H9 (cell line): ENCODE data around the gene ACTR8. TPM values are rescaled to one million over a fixed set of nuclear protein-coding genes. Genes with fewer than 3 reads are reported as not detected.
A peak's percentile ranks its signal among the peaks of the same experiment; 100 is the strongest.

Experiments
- DNase-seq: peaks from one replicate; pipeline ENCODE4 v3.0.0-alpha.2; 2017
- H2AFZ ChIP-seq: one replicate; pipeline ENCODE4 v1.6.1; 2013; ENCODE audit warnings: mild to moderate bottlenecking, low read length, control low read depth, moderate library complexity
- H2AK5ac ChIP-seq: 2 replicates; pipeline ENCODE4 v1.6.1; 2013; ENCODE audit warnings: low read length, control low read depth, mixed read lengths; ENCODE audit not compliant: insufficient read length
- H2BK120ac ChIP-seq: one replicate; pipeline ENCODE4 v1.6.1; 2013; ENCODE audit warnings: low read depth, mild to moderate bottlenecking, low read length, control low read depth, inconsistent platforms; ENCODE audit not compliant: poor library complexity, severe bottlenecking
- H2BK12ac ChIP-seq: 2 replicates; pipeline ENCODE4 v1.6.1; 2013; ENCODE audit warnings: low read length, control low read depth, mixed read lengths, low read depth; ENCODE audit not compliant: insufficient read length
- H2BK15ac ChIP-seq: 2 replicates; pipeline ENCODE4 v1.6.1; 2013; ENCODE audit warnings: low read depth, low read length, control low read depth
- H2BK20ac ChIP-seq: one replicate; pipeline ENCODE4 v1.6.1; 2013; ENCODE audit warnings: low read depth, mild to moderate bottlenecking, low read length, control low read depth, inconsistent platforms; ENCODE audit not compliant: poor library complexity, severe bottlenecking
- H2BK5ac ChIP-seq: 2 replicates; pipeline ENCODE4 v1.6.1; 2013; ENCODE audit warnings: low read length, control low read depth, mixed read lengths; ENCODE audit not compliant: insufficient read length
- H3K14ac ChIP-seq: 2 replicates; pipeline ENCODE4 v1.6.1; 2013; ENCODE audit warnings: low read length, control low read depth; ENCODE audit not compliant: insufficient read depth
- H3K18ac ChIP-seq: 2 replicates; pipeline ENCODE4 v1.6.1; 2013; ENCODE audit warnings: low read depth, mild to moderate bottlenecking, mixed read lengths, low read length, control low read depth; ENCODE audit not compliant: insufficient read length
- H3K23ac ChIP-seq: 2 replicates; pipeline ENCODE4 v1.6.1; 2013; ENCODE audit warnings: low read length, control low read depth, mixed read lengths, low read depth; ENCODE audit not compliant: insufficient read length
- H3K23me2 ChIP-seq: 2 replicates; pipeline ENCODE4 v1.6.1; 2013; ENCODE audit warnings: low read depth, mild to moderate bottlenecking, mixed read lengths, low read length, control low read depth; ENCODE audit not compliant: insufficient read length, poor library complexity, severe bottlenecking
- H3K27ac ChIP-seq: 2 replicates; pipeline ENCODE4 v1.5.1; 2013; ENCODE audit warnings: low read length, control low read depth, mixed read lengths, low read depth; ENCODE audit not compliant: insufficient read length
- H3K27me3 ChIP-seq: 2 replicates; pipeline ENCODE4 v1.6.1; 2013; ENCODE audit warnings: low read length, control low read depth, inconsistent platforms; ENCODE audit not compliant: insufficient read depth
- H3K4ac ChIP-seq: 2 replicates; pipeline ENCODE4 v1.6.1; 2013; ENCODE audit warnings: low read depth, mild to moderate bottlenecking, control low read depth, inconsistent platforms, low read length, moderate library complexity
- H3K4me1 ChIP-seq: 2 replicates; pipeline ENCODE4 v1.6.1; 2013; ENCODE audit warnings: low read length, control low read depth, inconsistent platforms; ENCODE audit not compliant: insufficient read depth
- H3K4me2 ChIP-seq: 2 replicates; pipeline ENCODE4 v1.6.1; 2013; ENCODE audit warnings: low read length, control low read depth, mixed read lengths; ENCODE audit not compliant: insufficient read length, insufficient read depth
- H3K56ac ChIP-seq: 2 replicates; pipeline ENCODE4 v1.6.1; 2013; ENCODE audit warnings: low read depth, mild to moderate bottlenecking, mixed read lengths, low read length, control low read depth; ENCODE audit not compliant: insufficient read length
- H3K79me1 ChIP-seq: 2 replicates; pipeline ENCODE4 v1.6.1; 2013; ENCODE audit warnings: low read depth, mild to moderate bottlenecking, moderate library complexity, low read length, control low read depth, inconsistent platforms; ENCODE audit not compliant: insufficient read depth, poor library complexity, severe bottlenecking
- H3K79me2 ChIP-seq: 2 replicates; pipeline ENCODE4 v1.6.1; 2013; ENCODE audit warnings: low read length, control low read depth, inconsistent platforms; ENCODE audit not compliant: insufficient read depth
- H3K9ac ChIP-seq: 2 replicates; pipeline ENCODE4 v1.6.1; 2013; ENCODE audit warnings: low read length, control low read depth, mixed read lengths; ENCODE audit not compliant: insufficient read length; ENCODE audit errors: extremely low read depth
- H3K9me3 ChIP-seq: one replicate; pipeline ENCODE4 v1.6.1; 2013; ENCODE audit warnings: low read depth, low read length, inconsistent platforms; ENCODE audit not compliant: control insufficient read depth
- H3T11ph ChIP-seq: one replicate; pipeline ENCODE4 v1.6.1; 2013; ENCODE audit warnings: mild to moderate bottlenecking, low read length, control low read depth, inconsistent platforms
- H4K20me1 ChIP-seq: one replicate; pipeline ENCODE4 v1.6.1; 2013; ENCODE audit not compliant: control insufficient read depth, insufficient read length, insufficient read depth
- H4K5ac ChIP-seq: 2 replicates; pipeline ENCODE4 v1.6.1; 2013; ENCODE audit warnings: low read depth, mild to moderate bottlenecking, mixed read lengths, low read length, control low read depth; ENCODE audit not compliant: insufficient read length
- H4K8ac ChIP-seq: replicated peaks from 2 replicates; pipeline ENCODE4 v1.6.1; 2013; ENCODE audit warnings: low read length, control low read depth, mixed read lengths, low read depth; ENCODE audit not compliant: insufficient read length
- H4K91ac ChIP-seq: 2 replicates; pipeline ENCODE4 v1.6.1; 2013; ENCODE audit warnings: low read depth, mild to moderate bottlenecking, moderate library complexity, mixed read lengths, low read length, control low read depth; ENCODE audit not compliant: insufficient read length
- H3K27ac Mint-ChIP-seq, 3 experiments: 2 replicates in 2 of 3; 3 replicates in 1 of 3; pipeline ENCODE4 v1.8.0; 2020 to 2021; ENCODE audit warnings: mixed read lengths in 3 of 3, mild to moderate bottlenecking in 1 of 3, moderate library complexity in 1 of 3
- H3K27me3 Mint-ChIP-seq: 2 replicates; pipeline ENCODE4 v1.8.0; 2021; ENCODE audit warnings: low read depth, mild to moderate bottlenecking, moderate library complexity, mixed read lengths
- H3K36me3 Mint-ChIP-seq, 3 experiments: 2 replicates in 2 of 3; 3 replicates in 1 of 3; pipeline ENCODE4 v1.8.0; 2020 to 2021; ENCODE audit warnings: low read depth in 3 of 3, mixed read lengths in 3 of 3; ENCODE audit not compliant: insufficient read depth in 1 of 3
- H3K4me1 Mint-ChIP-seq, 2 experiments: 2 replicates each; pipeline ENCODE4 v1.8.0; 2020; ENCODE audit warnings: mixed read lengths in 2 of 2
- H3K4me3 Mint-ChIP-seq, 2 experiments: 2 replicates in 1 of 2; 3 replicates in 1 of 2; pipeline ENCODE4 v1.8.0; 2020 to 2021; ENCODE audit warnings: mild to moderate bottlenecking in 2 of 2, mixed read lengths in 2 of 2, moderate library complexity in 1 of 2
- H3K9me3 Mint-ChIP-seq, 2 experiments: 2 replicates in 1 of 2; 3 replicates in 1 of 2; pipeline ENCODE4 v1.8.0; 2020; ENCODE audit warnings: mild to moderate bottlenecking in 2 of 2, mixed read lengths in 2 of 2, moderate library complexity in 1 of 2
- WGBS: extraction: QIAGEN DNeasy Blood & Tissue Kit; methylation state at CpG from one replicate; pipeline ENCODE4 v1.1.7; 2013; ENCODE audit warnings: missing lambda C conversion rate, low lambda C conversion rate, mixed read lengths; ENCODE audit not compliant: insufficient read length; ENCODE audit errors: extremely low coverage; 5-methylcytosine and 5-hydroxymethylcytosine counted together
- total RNA-seq: library from RNA; stranded (reverse); gene quantifications from 2 replicates; pipeline ENCODE4 v1.2.1, GENCODE V29; 2021
- TF ChIP-seq, protein P1 (sequence below): fragments of 200-600 bp; sonication (generic); conservative IDR thresholded peaks from 3 replicates; pipeline ENCODE4 v1.8.0; 2021; ENCODE audit warnings: antibody characterized with exemption, mild to moderate bottlenecking

The ACTR8 gene
- total RNA-seq, 1 experiment from 2014 or later: 39.2 TPM

DNA sequence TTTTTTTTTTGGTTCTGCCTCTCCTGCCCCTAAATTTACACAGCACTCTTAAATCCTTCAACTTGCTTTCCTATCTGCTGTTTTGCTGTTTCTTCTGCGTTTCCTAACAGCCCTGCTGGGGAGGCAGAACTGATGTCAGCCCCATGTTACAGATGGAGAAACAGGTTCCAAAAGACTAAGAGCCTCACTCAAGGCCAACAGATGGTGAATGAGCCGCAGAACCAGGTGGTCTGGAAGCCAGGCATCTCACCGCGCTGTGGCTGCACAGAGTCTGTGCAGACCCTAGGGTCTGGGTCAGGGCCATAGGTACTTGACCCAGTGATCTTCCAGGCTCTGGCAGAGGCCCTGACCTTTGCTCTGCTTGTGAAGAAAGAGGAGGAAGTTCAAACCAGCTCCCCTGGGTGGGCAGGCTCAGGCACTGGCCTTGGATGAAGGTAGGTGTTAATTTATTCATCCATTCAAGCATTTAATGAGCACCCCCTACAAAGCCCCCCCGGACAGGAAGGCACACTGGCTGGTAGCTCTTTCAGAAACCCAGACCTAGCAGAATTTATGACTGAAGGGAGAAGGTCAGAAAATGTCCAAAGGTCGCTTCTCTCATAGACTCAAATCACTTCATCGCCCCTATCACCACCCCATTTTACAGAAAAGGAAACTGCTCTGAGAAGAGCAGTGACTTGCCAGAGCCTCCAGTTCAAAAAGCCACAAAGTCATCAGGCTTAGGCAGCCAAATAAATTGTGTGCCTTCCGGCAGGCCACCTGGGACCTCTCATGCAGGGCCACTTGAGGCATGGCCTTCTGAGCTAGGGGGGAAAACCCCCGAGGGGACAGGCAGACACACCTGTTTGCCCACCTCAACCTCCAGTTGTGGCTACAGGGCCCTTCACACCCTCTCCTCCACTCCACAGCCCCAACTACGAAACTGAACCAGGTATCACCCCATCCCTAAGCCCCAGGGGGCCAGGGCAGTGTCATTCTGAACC lies 38.5 kb downstream of the ACTR8 start:
- H2BK120ac ChIP-seq: no peak overlapping the region
- Mint-ChIP-seq H3K27ac (peak overlapping the region in 2 of 3 experiments; percentile 5 to 29; a peak in 2 of 7 replicates), H3K9me3 (no peaks in the 10 kb centered on the region; a peak in 1 of 5 replicates), H3K27me3 (peaks cover 26% of the 10 kb centered on the region), H3K4me3 (peak overlapping the region; percentile 15 to 65; a peak in 3 of 5 replicates), H3K4me1 (peaks cover 39 to 41% of the 10 kb centered on the region in 2 experiments), H3K36me3 (peaks cover 1 to 10% (median 9%) of the 10 kb centered on the region in 3 experiments; a peak in 4 of 7 replicates)
- H3K18ac ChIP-seq: no peak overlapping the region
- H2BK20ac ChIP-seq: no peak overlapping the region
- no peak for DNase-seq
- H4K5ac ChIP-seq: no peak overlapping the region
- no peak overlapping the region for H2AK5ac ChIP-seq
- H2BK5ac ChIP-seq: no peak overlapping the region
- H3K27ac ChIP-seq: no peak overlapping the region
- no peaks in the 10 kb centered on the region for H3K79me2 ChIP-seq
- H3K14ac ChIP-seq: peak overlapping the region; percentile 48; the same call in 1 of the 2 replicates
- no peak overlapping the region for H3K56ac ChIP-seq
- H3K4ac ChIP-seq: no peak overlapping the region
- H4K20me1 ChIP-seq: no peaks in the 10 kb centered on the region
- no peak overlapping the region; the same call in 1 of the 2 replicates for H2BK15ac ChIP-seq
- TF ChIP-seq, protein P1, sequence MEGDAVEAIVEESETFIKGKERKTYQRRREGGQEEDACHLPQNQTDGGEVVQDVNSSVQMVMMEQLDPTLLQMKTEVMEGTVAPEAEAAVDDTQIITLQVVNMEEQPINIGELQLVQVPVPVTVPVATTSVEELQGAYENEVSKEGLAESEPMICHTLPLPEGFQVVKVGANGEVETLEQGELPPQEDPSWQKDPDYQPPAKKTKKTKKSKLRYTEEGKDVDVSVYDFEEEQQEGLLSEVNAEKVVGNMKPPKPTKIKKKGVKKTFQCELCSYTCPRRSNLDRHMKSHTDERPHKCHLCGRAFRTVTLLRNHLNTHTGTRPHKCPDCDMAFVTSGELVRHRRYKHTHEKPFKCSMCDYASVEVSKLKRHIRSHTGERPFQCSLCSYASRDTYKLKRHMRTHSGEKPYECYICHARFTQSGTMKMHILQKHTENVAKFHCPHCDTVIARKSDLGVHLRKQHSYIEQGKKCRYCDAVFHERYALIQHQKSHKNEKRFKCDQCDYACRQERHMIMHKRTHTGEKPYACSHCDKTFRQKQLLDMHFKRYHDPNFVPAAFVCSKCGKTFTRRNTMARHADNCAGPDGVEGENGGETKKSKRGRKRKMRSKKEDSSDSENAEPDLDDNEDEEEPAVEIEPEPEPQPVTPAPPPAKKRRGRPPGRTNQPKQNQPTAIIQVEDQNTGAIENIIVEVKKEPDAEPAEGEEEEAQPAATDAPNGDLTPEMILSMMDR: no peak
- H3K79me1 ChIP-seq: no peaks in the 10 kb centered on the region
- H3K9ac ChIP-seq: no peak overlapping the region
- H3K23ac ChIP-seq: no peak overlapping the region
- H2BK12ac ChIP-seq: no peak overlapping the region
- peaks cover 9% of the 10 kb centered on the region; the same call in 1 of the 2 replicates for H3K27me3 ChIP-seq
- H2AFZ ChIP-seq: no peak overlapping the region
- H4K91ac ChIP-seq: no peak overlapping the region
- H3K4me2 ChIP-seq: no peak overlapping the region
- H3K9me3 ChIP-seq: no peaks in the 10 kb centered on the region
- H3K23me2 ChIP-seq: peaks cover 4% of the 10 kb centered on the region
- no CpG with 5 or more reads among the region's 10 CpGs for WGBS
- no peak overlapping the region for H3T11ph ChIP-seq
- H4K8ac ChIP-seq: no peak overlapping the region
- peaks cover 7% of the 10 kb centered on the region; the same call in 1 of the 2 replicates for H3K4me1 ChIP-seq
